ENCODE data around the gene POU2F3. TPM values are rescaled to one million over a fixed set of nuclear protein-coding genes. Genes with fewer than 3 reads are reported as not detected.

The POU2F3 gene
- total RNA-seq, 1 experiment from 2014 or later = not detected

GRCh38 chr11:120198787-120199469, 41.0 kb upstream of the POU2F3 start:
- BruUV-seq (replicated peaks) = no TSS peak
- Histone ChIP-seq H3K4me1 (peaks cover 14% of the 10 kb centered on the region), H3K4me3 (ENCODE audit: low read depth, low read length) (no peak overlapping the region), H3K36me3 (ENCODE audit: control insufficient read depth, insufficient read depth, low read length) (no peaks in the 10 kb centered on the region), H3K9me3 (no peaks in the 10 kb centered on the region), H3K27me3 (replicated peaks; ENCODE audit: control insufficient read depth, insufficient read depth, low read length) (no peaks in the 10 kb centered on the region)
- TF ChIP-seq CTCF (IDR thresholded peaks at IDR 0.05; ENCODE audit: insufficient read depth in 1 of 2, low read depth in 1 of 2, low read length in 1 of 2, severe bottlenecking in 1 of 2, unreplicated experiment in 1 of 2) = no peak
- intact Hi-C loops (cut with micrococcal nuclease; ENCODE audit: unreplicated experiment) = no loop called here
- Mint-ChIP-seq H3K4me3 (ENCODE audit: unreplicated experiment) (no peak overlapping the region), H3K36me3 (ENCODE audit: insufficient read depth, unreplicated experiment) (no peaks in the 10 kb centered on the region), H3K27ac (ENCODE audit: unreplicated experiment) (no peak overlapping the region), H3K9me3 (ENCODE audit: unreplicated experiment) (no peaks in the 10 kb centered on the region), H3K27me3 (ENCODE audit: insufficient read depth, unreplicated experiment) (no peaks in the 10 kb centered on the region), H3K4me1 (ENCODE audit: low read depth, unreplicated experiment) (peaks cover 9% of the 10 kb centered on the region)
- ChIA-PET POLR2A (no interaction called here), CTCF (interaction anchor here (0.9 to 1.0 kb wide), 2 partner anchors 16 to 30 kb away, joined by 3 to 5 read pairs; no protein-coding TSS in a partner anchor)
- DNase-seq = no peak

- no peaks in the 10 kb centered on the region for H3K27me3 ChIP-seq (replicated peaks; ENCODE audit: control insufficient read depth, insufficient read depth, low read length)
- no TSS peak for BruUV-seq (replicated peaks)
- no peaks in the 10 kb centered on the region for H3K36me3 ChIP-seq (ENCODE audit: control insufficient read depth, insufficient read depth, low read length)
- no peaks in the 10 kb centered on the region for H3K27me3 Mint-ChIP-seq (ENCODE audit: insufficient read depth, unreplicated experiment)
- no peaks in the 10 kb centered on the region for H3K9me3 ChIP-seq
- intact Hi-C loops (cut with micrococcal nuclease; ENCODE audit: unreplicated experiment) = no loop called here
- POLR2A ChIA-PET = interaction anchor here (0.5 kb wide), 1 partner anchor 1409 kb away, joined by 3 read pairs; the partner anchor contains the start of gene DDX6
- H3K9me3 Mint-ChIP-seq (ENCODE audit: unreplicated experiment) = no peaks in the 10 kb centered on the region
- H3K36me3 Mint-ChIP-seq (ENCODE audit: insufficient read depth, unreplicated experiment) = no peaks in the 10 kb centered on the region
- no peak overlapping the region for H3K4me3 ChIP-seq (ENCODE audit: low read depth, low read length)
- H3K27ac Mint-ChIP-seq (ENCODE audit: unreplicated experiment) = no peak overlapping the region
- H3K4me1 Mint-ChIP-seq (ENCODE audit: low read depth, unreplicated experiment) = peaks cover 9% of the 10 kb centered on the region
- peaks cover 14% of the 10 kb centered on the region for H3K4me1 ChIP-seq
- no peak for TF ChIP-seq CTCF (IDR thresholded peaks at IDR 0.05; ENCODE audit: insufficient read depth in 1 of 2, low read depth in 1 of 2, low read length in 1 of 2, severe bottlenecking in 1 of 2, unreplicated experiment in 1 of 2)
- no peak overlapping the region for H3K4me3 Mint-ChIP-seq (ENCODE audit: unreplicated experiment)
- DNase-seq = no peak
- CTCF ChIA-PET = interaction anchor here (0.9 to 1.0 kb wide), 2 partner anchors 15 to 29 kb away, joined by 3 to 5 read pairs; no protein-coding TSS in a partner anchor
Observed at GRCh38 chr11:120199613-120200012, 40.3 kb upstream of the POU2F3 start.

- H3K9me3 Mint-ChIP-seq (ENCODE audit: unreplicated experiment) = no peaks in the 10 kb centered on the region
- no peak for TF ChIP-seq CTCF (IDR thresholded peaks at IDR 0.05; ENCODE audit: insufficient read depth in 1 of 2, low read depth in 1 of 2, low read length in 1 of 2, severe bottlenecking in 1 of 2, unreplicated experiment in 1 of 2)
- H3K4me3 Mint-ChIP-seq (ENCODE audit: unreplicated experiment) = no peak overlapping the region
- Histone ChIP-seq H3K36me3 (ENCODE audit: control insufficient read depth, insufficient read depth, low read length) (no peaks in the 10 kb centered on the region), H3K27me3 (replicated peaks; ENCODE audit: control insufficient read depth, insufficient read depth, low read length) (no peaks in the 10 kb centered on the region), H3K4me1 (peaks cover 13% of the 10 kb centered on the region), H3K4me3 (ENCODE audit: low read depth, low read length) (no peak overlapping the region), H3K9me3 (no peaks in the 10 kb centered on the region)
- ChIA-PET CTCF (no interaction called here), POLR2A (no interaction called here)
- no TSS peak for BruUV-seq (replicated peaks)
- intact Hi-C loops (cut with micrococcal nuclease; ENCODE audit: unreplicated experiment) = no loop called here
- H3K4me1 Mint-ChIP-seq (ENCODE audit: low read depth, unreplicated experiment) = peaks cover 6% of the 10 kb centered on the region
- no peaks in the 10 kb centered on the region for H3K27me3 Mint-ChIP-seq (ENCODE audit: insufficient read depth, unreplicated experiment)
- DNase-seq = no peak
- no peak overlapping the region for H3K27ac Mint-ChIP-seq (ENCODE audit: unreplicated experiment)
- H3K36me3 Mint-ChIP-seq (ENCODE audit: insufficient read depth, unreplicated experiment) = no peaks in the 10 kb centered on the region
Observed at GRCh38 chr11:120200677-120201076, 39.3 kb upstream of the POU2F3 start.
